GM19372 (cell line): ENCODE data around the gene OR1E2.
"Not testable (repeated sequence)": the region's sequence is repeated elsewhere in the genome, so short reads cannot be mapped to it uniquely, and the experiment has no call there.

ENCODE experiments used
- ATAC-seq: cut with Tn5 transposase; IDR thresholded peaks from one replicate; pipeline ENCODE4 v1.9.1; 2021; ENCODE audit warnings: mild to moderate bottlenecking, low read depth, moderate library complexity; ENCODE audit not compliant: unreplicated experiment

Gene OR1E2, protein sequence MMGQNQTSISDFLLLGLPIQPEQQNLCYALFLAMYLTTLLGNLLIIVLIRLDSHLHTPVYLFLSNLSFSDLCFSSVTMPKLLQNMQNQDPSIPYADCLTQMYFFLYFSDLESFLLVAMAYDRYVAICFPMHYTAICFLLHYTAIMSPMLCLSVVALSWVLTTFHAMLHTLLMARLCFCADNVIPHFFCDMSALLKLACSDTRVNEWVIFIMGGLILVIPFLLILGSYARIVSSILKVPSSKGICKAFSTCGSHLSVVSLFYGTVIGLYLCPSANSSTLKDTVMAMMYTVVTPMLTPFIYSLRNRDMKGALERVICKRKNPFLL

DNA sequence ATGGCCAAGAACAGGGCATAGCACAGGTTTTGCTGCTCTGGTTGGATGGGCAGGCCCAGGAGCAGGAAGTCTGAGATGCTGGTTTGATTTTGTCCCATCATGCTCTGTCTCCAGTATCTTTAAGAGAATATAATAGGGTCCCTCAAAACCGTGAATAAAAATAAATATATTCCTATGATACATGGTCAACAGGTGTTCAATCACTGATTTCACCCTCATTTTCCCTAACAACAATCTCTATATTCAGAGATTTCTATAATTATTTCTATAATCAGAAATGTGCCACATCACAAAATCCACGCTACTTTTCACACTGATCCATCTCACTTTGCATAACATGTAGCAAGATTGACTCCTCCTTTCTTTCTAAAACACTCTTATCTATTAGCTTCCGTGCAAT, at the start of gene OR1E2:
TSS of gene OR1E2 (minus strand) at position 101 of the 400 bp plus-strand sequence. CDS start at position 101, 0 bp downstream.
- ATAC-seq: no peak

DNA sequence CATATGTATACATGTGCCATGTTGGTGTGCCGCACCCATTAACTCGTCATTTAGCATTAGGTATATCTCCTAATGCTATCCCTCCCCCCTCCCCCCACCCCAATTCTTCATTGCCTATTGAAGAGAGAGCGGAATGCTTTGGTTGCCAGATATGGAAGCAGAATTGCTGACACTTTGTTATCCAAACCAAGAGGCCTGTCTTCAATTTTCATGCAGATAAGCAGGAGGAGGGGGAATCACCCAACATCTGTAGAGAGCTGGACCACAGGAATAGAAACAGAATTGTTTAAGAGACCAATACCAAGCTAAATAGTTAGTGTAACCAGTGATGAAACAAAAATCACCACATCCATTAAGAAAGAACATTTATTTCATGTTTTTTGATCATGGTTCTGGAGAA, 49.2 kb upstream of the OR1E2 start:
- ATAC-seq: no peak

DNA sequence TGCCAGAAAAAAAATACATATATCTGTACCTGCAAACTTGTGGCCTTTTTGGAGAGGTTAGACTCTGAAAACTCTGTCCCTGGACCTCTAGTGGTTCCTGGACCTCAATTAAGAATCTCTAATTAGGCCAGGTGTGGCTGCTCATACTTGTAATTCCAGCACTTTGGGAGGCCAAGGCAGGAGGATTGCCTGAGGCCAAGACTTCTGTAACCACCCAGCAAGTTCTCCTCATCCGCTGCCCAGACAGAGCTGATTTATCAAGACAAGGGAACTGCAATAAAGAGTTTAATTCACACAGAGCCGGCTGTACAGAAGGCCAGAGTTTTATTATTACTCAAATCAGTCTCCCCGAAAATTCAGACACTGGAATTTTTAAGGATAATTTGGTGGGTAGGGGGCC, 46.3 kb upstream of the OR1E2 start:
- no peak for ATAC-seq

DNA sequence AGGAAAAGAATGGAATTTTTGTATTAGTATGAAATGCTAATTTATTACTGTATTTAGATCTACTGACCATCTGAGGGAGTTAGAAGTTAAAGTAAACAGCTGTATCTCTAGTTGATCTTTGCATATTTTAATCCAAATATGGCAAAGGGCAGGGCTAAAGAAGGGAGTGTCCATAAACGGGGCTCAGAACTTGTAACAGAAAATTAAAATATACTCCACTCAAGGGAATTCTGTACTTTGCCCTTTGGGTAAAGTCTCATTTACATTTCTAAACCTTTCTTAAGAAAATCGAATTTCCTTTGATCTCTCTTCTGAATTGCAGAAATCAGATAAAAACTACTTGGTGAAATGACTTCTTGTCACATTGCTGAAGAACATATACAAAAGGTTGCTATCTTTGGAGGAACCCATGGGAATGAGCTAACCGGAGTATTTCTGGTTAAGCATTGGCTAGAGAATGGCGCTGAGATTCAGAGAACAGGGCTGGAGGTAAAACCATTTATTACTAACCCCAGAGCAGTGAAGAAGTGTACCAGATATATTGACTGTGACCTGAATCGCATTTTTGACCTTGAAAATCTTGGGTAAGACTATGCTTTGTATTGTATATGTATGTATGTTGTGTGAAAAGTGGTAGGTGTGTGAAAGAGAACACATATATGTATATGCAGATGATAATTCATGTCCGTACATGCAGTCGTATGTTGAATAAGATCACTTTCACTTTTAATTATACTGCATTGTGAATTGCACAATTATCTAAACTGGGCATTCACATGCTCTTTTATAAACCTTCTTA, 42.4 kb upstream of the OR1E2 start, which contains the start of gene ASPA:
TSS of gene ASPA (plus strand) at position 186 of the 799 bp plus-strand sequence. CDS start at position 349, 163 bp downstream.
- no peak for ATAC-seq

DNA sequence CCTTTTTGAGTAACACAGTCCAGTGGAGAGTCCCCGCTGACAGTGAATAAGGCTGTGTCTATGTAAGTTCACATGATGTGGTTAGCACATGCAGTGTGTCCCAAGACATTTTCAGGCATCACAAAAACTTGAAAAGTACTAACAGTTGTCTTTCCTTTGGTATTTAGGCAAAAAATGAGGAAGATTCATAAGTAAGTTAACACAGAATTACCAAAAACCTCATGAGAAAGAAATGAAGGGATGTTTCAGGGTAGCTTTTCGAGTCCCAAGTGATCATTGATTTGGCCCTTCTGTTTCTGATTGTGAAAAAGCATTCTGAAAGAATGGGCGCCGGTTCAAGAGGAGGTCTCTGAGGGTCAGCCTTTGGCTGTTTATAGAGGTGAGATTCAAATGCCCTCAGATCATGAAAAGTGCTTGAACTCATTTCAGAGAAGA, 41.6 kb upstream of the OR1E2 start:
- no peak for ATAC-seq

DNA sequence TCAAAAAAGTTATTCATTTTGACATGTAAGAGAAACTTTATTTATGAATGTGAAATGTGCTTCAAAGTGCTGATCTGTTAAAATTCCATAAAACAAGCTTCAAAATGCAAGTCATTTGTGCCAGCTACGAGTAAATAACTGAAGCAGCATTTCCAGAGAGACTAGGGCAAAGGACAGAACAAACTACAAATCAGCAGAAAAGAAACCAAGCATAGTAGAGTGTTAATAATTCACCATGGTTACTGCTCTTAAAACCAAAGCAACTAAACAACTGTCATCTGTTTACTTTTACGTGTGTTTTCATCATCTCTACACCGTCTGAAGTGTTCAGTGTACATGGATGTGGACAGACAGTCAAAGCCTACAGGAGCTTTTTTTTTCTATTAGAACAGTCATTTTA, 40.6 kb upstream of the OR1E2 start:
- ATAC-seq: no peak

DNA sequence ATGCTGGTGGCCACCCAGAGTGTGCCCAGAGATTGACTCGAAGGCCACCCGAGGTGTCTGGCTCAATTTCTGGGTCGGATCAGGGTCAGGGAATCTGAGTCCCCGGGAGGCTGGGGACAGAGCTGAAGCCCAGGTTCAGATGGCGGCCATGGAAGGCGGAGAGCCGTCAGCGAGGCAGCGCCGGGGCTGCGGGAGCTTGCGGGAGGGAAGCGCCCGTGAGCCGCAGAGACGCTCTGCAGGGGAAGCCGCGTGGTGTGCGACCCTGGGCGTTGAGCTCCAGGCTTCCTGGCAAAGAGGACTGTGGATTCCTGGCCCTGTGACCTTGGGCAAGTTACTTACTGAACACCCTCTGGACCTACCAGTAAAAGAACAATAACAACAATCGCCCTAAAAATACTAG, 38.5 kb upstream of the OR1E2 start:
- ATAC-seq: no peak

DNA sequence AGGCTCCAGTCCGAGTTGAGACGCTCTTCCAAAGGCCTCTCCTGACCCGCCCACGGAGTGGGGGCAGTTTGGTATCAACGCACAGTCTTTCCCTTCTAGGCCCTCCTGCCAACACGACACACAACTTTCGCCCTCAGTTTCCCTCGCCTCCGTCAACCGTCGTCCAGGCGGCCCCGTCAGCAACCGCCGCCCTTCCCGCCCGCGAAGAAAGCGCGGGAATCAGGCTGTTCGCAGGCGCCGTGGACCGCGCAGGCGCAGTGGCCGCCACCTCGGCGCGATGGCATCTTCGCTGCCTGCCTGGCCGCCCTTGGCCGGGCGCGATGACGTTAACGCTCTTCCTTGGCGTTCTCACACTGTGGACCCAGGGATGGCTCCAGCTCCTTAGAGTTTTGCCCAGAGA, 38.0 kb upstream of the OR1E2 start, which contains the start of gene SPATA22:
TSS of gene SPATA22 (minus strand) at position 221 of the 400 bp plus-strand sequence. CDS start 2,494 bp downstream, outside the sequence.
- no peak for ATAC-seq

DNA sequence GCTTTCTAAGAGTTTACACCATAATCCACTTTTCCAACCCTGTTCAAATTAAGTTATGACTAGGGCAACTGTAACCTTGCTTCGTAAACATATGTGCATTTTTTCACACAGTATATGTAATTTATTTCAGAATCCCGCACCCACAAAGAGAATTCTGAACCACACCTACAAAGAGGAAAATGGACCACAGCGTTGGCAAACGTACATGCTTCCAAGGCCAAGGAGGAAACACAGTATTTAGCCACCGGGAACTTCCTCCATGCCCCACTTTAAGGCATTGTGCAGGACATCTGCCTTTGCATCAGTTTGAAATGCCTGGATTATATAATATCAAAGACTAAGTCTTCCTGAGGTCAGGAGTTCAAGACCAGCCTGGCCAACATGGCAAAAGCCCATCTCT, 35.9 kb upstream of the OR1E2 start:
- ATAC-seq: no peak

DNA sequence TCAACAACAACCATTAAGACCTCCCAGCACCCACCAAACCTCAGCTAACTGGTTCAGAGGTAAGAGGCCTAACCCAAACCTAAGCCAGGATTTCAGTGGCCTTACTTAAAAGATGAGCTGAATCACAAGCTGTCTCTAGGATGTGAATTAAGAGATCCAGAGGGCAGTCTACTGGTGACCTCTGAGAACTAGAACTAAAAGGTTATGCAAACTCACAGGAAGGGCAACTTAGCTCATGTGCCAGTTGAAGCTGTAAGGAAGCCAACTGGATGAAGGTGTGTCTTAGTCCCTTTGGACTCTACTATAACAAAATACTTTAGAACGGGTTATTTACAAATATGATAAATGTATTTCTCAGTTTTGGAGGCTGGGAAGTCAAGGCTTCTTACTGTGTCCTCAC, 32.7 kb upstream of the OR1E2 start:
- not testable (repeated sequence) for ATAC-seq

DNA sequence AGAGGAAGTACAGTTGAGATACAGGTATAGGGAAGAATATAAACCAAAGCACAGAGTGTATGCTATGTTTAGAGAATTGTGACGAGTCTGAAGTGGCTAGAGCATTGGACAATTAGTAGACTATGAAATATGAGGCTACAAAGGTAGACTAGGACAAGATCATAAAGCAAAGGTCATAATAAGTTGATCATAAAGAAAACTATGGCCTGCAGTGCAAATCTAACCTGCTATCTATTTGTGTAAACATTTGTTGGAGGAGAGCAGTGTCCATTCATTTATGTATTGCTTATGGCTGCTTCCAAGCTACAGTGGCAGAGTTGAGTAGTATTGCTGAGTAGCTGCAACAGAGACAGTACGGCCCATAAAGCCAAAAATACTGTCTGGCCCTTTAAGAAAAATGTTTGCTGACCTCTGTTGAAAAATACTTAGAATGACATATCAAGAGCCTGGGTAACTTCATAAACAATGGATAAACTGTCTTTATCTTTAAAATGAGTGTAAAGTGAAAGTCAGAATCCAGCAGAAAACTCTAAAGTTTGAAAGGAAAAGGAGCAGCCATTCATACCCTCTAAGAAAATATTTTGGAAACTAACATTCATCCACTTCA, 14.5 kb upstream of the OR1E2 start:
- ATAC-seq: no peak

DNA sequence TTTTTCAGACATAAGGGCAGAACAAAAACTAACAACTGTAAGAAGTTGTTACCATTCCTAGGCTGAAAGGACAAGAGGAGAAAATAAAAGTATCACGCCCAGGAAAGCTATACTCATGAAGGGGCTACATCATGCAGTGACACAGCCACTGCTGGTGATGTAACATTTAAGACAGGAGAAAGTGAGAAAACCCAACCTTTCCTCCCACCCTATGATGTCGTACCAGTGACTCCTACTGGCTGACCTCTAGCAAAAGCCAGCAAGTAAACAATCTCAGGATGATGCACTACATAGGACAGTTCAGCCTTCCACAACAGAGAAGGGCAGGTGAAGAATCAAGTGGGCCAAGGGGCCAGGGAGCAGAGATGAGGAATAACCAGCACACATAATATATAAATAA, 14.0 kb upstream of the OR1E2 start:
- ATAC-seq: no peak

DNA sequence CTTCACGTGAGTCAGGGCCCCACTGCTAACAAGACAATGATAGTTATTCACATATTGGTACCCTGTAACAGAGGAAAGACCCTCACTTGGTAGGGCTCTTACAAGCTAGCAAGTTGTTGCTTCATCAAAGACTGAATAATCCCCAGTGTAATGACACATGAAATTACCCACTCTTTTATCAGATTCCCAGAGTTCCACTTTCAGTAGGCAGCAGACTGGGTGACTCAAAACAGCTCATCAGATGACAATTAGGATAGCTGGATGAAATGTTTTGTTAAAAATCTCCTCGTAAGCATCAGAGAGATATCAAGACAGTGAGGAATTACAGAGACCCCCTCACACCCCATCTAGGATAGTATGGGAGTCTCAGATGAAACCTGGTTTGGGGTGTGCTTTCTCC, 6.8 kb upstream of the OR1E2 start:
- no peak for ATAC-seq

DNA sequence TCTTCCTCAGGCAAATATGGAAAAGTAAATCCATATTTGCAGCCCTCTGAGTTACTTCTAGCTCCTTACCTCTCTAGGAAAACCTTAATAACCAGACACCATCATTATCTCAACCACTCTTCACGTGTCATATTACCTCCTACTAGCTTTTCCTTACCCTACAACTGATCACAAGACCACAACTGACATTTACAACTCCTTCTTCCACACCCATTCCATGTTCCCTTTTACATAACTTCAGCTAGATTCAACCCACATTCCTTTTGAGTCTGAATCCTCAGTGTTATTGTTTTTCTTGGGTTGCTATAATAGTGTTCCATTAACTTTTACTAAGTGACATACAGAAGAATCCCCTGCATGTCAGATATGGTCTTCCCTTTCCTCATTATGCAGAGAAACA, 4.7 kb upstream of the OR1E2 start:
- ATAC-seq: no peak

DNA sequence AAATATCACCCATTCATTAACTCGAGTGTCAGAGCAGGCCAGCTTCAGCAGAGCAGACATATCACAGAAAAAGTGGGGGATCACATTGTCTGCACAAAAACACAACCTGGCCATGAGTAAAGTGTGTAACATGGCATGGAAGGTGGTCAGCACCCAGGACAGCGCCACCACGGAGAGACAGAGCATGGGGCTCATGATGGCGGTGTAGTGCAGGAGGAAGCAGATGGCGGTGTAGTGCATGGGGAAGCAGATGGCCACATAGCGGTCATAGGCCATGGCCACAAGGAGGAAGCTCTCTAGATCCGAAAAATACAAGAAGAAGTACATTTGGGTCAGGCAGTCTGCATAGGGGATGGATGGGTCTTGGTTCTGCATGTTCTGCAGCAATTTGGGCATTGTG, 426 bp downstream of the OR1E2 start:
- ATAC-seq: not testable (repeated sequence)

DNA sequence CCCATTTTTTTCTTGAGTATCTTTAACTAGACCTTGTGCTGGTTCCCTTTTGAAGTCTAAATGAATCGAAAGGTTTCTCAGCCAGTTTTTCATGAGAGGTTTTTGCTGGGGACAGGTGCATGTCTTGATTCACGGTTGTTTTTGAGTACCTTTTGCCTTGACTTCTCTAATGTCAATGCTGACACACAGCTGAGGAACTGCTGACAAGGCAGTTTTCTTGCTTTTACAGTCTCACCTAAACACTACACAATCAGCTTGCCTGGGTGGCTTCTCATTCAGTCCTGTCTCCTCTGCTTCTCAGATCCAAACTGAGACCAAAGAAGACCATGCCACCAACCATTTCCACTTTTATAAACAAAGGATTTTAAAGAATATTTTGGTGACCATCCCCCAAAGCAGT, 15.4 kb downstream of the OR1E2 start:
- no peak for ATAC-seq

DNA sequence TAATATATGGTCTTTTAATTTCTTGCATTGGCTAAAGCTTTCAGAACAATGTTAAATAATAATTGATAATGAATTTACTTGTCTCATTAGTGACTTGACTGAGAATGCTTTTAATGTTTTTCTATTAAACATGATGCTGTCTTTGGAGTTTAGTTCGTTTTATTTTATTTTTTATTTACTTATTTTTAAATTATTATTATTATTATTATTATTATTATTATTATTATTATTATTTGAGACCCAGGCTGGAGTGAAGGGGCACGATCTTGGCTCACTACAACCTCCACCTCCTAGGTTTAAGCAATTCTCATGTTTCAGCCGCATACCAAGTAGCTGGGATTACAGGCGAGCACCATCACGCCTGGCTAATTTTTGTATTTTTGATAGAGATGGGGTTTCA, 18.0 kb downstream of the OR1E2 start:
- no peak for ATAC-seq

DNA sequence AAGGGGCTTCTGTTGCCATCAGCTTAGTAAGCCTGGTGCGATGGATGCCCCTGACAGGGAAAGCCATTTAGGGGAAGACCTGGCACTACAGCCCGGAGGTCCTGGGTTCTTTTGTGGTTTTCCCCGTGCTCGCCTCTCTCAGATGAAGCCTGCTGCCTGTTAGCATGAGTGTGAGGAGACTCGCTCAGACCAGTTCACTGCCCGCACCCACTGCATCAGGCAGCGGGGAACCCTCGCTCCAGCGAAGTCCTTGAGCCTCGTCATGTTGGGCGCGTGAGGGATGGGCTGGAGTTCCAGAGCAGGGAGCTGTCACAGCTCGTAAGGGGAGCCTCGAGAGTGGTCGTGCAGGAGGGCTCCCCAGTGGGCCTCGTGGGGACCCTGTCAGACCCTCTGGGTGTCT, 21.4 kb downstream of the OR1E2 start:
- not testable (repeated sequence) for ATAC-seq

DNA sequence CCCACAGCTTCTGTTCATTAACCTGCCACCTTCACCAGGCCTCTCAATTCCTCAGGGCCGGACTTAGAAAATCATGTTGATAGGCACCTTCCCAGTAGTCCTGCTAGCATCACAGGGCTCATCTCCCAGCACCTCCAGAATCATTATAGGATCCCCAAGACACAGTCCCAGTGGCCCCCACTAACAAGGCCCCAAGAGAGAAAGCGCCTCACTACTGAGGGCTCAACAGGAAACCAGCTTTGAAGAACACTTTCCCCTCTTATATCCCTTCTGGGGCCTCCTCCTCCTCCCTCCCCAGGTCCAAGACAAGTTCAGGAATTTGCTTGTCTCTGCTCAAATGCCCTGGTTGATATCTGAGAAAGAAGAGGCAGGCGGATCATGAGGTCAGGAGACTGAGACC, 22.6 kb downstream of the OR1E2 start, which contains the start of gene OR3A3:
TSS of gene OR3A3 (plus strand) at position 301 of the 400 bp plus-strand sequence.
- no peak for ATAC-seq

DNA sequence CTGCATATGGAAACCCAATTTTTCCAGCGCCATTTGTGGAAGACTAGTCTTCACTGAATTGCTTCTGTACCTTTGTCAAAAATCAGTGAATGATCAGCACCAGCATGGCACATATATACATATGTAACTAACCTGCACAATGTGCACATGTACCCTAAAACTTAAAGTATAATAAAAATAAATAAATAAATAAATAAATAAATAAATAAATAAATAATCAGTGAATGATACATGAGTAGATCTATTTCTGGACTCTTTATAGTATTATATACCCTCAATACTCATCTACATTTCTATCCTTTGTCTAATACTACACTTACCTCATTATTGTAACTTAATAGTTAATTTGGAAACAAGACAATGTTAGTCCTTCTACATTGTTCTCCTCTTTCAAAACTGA, 29.8 kb downstream of the OR1E2 start:
- not testable (repeated sequence) for ATAC-seq

DNA sequence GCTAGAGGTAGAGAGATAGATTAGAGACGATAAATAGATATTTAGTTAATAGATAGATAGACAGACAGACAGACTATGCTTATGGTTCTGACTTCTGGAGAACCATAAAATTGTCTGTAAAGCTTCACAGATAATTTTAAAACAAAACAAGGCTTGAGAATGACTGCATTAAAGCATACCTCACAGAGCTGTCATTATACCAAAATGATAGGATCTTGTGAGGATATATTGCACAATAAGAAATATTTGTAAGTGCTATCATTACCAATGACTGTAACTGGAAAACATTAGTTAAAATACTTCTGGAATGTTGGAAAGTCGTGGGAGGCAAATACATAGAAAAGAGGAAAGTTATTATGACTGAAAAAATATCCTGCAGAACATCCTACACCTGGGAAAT, 31.9 kb downstream of the OR1E2 start:
- ATAC-seq: no peak
